Measurements from ENCODE around the gene KCNH1.

Gene KCNH1

DNA sequence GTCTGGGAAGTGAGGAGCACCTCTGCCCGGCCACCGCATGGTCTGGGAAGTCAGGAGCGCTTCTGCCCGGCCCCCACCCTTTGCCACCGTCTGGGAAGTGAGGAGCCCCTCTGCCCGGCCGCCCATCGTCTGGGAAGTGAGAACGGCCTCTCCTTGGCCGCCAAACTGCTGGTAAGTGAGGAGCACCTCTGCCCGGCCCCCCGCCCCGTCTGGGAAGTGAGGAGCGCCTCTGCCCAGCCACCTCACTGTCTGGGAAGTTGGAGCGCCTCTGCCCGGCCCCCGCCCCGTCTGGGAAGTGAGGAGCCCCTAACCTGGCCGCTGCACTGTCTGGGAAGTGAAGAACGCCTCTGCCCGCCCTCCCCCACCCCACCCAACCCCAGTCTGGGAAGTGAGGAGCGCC, 22.6 kb downstream of the KCNH1 start:
- no CpG with 5 or more reads among the region's 22 CpGs for WGBS, 2 donors (ENCODE audit: extremely low coverage in 2 of 2, insufficient read length in 2 of 2, insufficient replicate concordance in 1 of 2)
- H2BK120ac ChIP-seq (ENCODE audit: low read depth, low read length), result no peak overlapping the region
- H3K18ac ChIP-seq (ENCODE audit: low read length), result no peak overlapping the region
- no peaks in the 10 kb centered on the region for H3K4me1 ChIP-seq (ENCODE audit: control insufficient read depth in 2 of 2, insufficient read depth in 1 of 2, low read depth in 1 of 2, low read length in 2 of 2)
- H3K4me2 ChIP-seq (ENCODE audit: insufficient read depth, low read length, poor library complexity, severe bottlenecking), result no peak overlapping the region
- no peak for DNase-seq (ENCODE audit: low spot score)
- no peak overlapping the region for H2BK12ac ChIP-seq (ENCODE audit: low read length)
- H3K27me3 ChIP-seq (ENCODE audit: control insufficient read depth in 3 of 3, insufficient read depth in 3 of 3, low read depth in 1 of 3, low read length in 3 of 3), result no peaks in the 10 kb centered on the region
- no peak overlapping the region for H2BK5ac ChIP-seq (ENCODE audit: low read length)
- H3K9ac ChIP-seq (ENCODE audit: low read depth, low read length, poor library complexity), result no peak overlapping the region
- H3K4me3 ChIP-seq (ENCODE audit: low read length in 2 of 2), result no peak overlapping the region
- H3K36me3 ChIP-seq (replicated peaks in 1 of 2; ENCODE audit: control insufficient read depth in 2 of 2, insufficient read depth in 2 of 2, low read length in 2 of 2), result no peaks in the 10 kb centered on the region
- H3K27ac ChIP-seq (replicated peaks; ENCODE audit: low read length), result no peak overlapping the region
- no peak overlapping the region for H3K4ac ChIP-seq (ENCODE audit: low read length)
- no peak overlapping the region for H2AK5ac ChIP-seq (ENCODE audit: low read depth, low read length)
- no peak overlapping the region for H4K91ac ChIP-seq (ENCODE audit: low read depth, low read length, poor library complexity)
- no peaks in the 10 kb centered on the region for H3K79me1 ChIP-seq (ENCODE audit: low read depth, low read length)
- H2BK15ac ChIP-seq (ENCODE audit: low read length), result no peak overlapping the region
- H3K23ac ChIP-seq (ENCODE audit: low read depth, low read length, poor library complexity), result no peak overlapping the region
- H4K8ac ChIP-seq (ENCODE audit: low read depth, low read length), result no peak overlapping the region
- H2AFZ ChIP-seq (ENCODE audit: low read length), result no peak overlapping the region
- H3K9me3 ChIP-seq (replicated peaks in 1 of 2; ENCODE audit: control insufficient read depth in 2 of 2, insufficient read depth in 1 of 2, low read depth in 1 of 2, low read length in 2 of 2), result peaks cover 0 to 6% of the 10 kb centered on the region in 2 donors
- no peak overlapping the region for H3K14ac ChIP-seq (ENCODE audit: low read length)

DNA sequence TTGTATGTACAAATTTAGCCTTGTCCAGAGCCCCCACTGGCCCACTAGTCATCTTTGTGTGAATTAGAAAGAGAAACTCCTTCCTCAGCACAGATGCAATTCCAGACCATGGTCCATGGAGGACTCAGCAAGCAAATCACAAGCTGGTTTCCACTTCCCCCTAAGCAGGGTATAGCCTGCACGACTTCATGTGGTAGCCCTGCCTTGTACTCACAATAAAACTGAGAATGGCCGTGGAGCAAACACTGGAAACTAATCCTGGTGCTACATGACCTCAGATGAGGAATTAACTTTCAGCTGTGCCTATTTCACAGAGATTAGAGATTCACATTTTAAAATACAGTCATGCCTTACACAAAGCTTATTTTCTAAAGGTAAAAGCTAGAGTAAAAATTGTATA, 32.5 kb downstream of the KCNH1 start:
- WGBS, 2 donors (ENCODE audit: extremely low coverage in 2 of 2, insufficient read length in 2 of 2, insufficient replicate concordance in 1 of 2), result no CpG with 5 or more reads among the region's 2 CpGs
- H3K36me3 ChIP-seq (replicated peaks in 1 of 2; ENCODE audit: control insufficient read depth in 2 of 2, insufficient read depth in 2 of 2, low read length in 2 of 2), result peaks cover 0 to 21% of the 10 kb centered on the region in 2 donors

DNA sequence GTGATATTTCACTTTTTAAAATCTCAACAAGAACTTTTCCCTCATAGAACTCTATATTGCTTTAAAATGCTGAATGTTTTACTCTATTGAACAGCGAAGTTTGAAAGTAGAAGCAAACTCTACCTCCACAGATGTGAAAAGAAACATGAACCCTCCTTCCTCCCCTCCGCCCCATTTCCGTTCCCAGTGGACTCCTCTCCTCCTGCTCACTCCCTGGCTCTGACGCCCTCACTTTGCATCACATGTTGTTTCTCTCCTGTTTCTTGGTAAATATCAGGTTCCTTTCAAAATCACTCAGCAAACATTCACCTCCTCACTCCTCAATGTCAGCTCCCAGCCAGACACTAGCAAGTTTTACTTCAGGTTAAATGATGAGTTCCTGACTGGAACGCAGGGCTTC, 34.6 kb downstream of the KCNH1 start:
- no peak overlapping the region for H3K4me2 ChIP-seq (ENCODE audit: insufficient read depth, low read length, poor library complexity, severe bottlenecking)
- WGBS, 2 donors (ENCODE audit: extremely low coverage in 2 of 2, insufficient read length in 2 of 2, insufficient replicate concordance in 1 of 2), result no CpG with 5 or more reads among the region's 5 CpGs

More for the DNA sequence above, 32.5 kb downstream of the KCNH1 start:
- no peak overlapping the region for H3K4me2 ChIP-seq (ENCODE audit: insufficient read depth, low read length, poor library complexity, severe bottlenecking)
- H2BK12ac ChIP-seq (ENCODE audit: low read length), result no peak overlapping the region
- no peaks in the 10 kb centered on the region for H3K9me3 ChIP-seq (replicated peaks in 1 of 2; ENCODE audit: control insufficient read depth in 2 of 2, insufficient read depth in 1 of 2, low read depth in 1 of 2, low read length in 2 of 2)
- H4K91ac ChIP-seq (ENCODE audit: low read depth, low read length, poor library complexity), result no peak overlapping the region
- H2BK5ac ChIP-seq (ENCODE audit: low read length), result no peak overlapping the region
- no peak overlapping the region for H3K27ac ChIP-seq (replicated peaks; ENCODE audit: low read length)
- no peaks in the 10 kb centered on the region for H3K79me1 ChIP-seq (ENCODE audit: low read depth, low read length)
- H2AK5ac ChIP-seq (ENCODE audit: low read depth, low read length), result no peak overlapping the region
- H3K4ac ChIP-seq (ENCODE audit: low read length), result no peak overlapping the region
- no peak overlapping the region for H3K4me3 ChIP-seq (ENCODE audit: low read length in 2 of 2)
- H3K9ac ChIP-seq (ENCODE audit: low read depth, low read length, poor library complexity), result no peak overlapping the region
- no peak overlapping the region for H2BK120ac ChIP-seq (ENCODE audit: low read depth, low read length)
- H4K8ac ChIP-seq (ENCODE audit: low read depth, low read length), result no peak overlapping the region
- no peak overlapping the region for H3K14ac ChIP-seq (ENCODE audit: low read length)
- no peak overlapping the region for H2BK15ac ChIP-seq (ENCODE audit: low read length)
- peaks cover 0 to 2% of the 10 kb centered on the region in 2 donors for H3K4me1 ChIP-seq (ENCODE audit: control insufficient read depth in 2 of 2, insufficient read depth in 1 of 2, low read depth in 1 of 2, low read length in 2 of 2)
- H2AFZ ChIP-seq (ENCODE audit: low read length), result no peak overlapping the region
- H3K27me3 ChIP-seq (ENCODE audit: control insufficient read depth in 3 of 3, insufficient read depth in 3 of 3, low read depth in 1 of 3, low read length in 3 of 3), result no peaks in the 10 kb centered on the region
- H3K18ac ChIP-seq (ENCODE audit: low read length), result no peak overlapping the region
- no peak overlapping the region for H3K23ac ChIP-seq (ENCODE audit: low read depth, low read length, poor library complexity)
- DNase-seq (ENCODE audit: low spot score), result no peak

DNA sequence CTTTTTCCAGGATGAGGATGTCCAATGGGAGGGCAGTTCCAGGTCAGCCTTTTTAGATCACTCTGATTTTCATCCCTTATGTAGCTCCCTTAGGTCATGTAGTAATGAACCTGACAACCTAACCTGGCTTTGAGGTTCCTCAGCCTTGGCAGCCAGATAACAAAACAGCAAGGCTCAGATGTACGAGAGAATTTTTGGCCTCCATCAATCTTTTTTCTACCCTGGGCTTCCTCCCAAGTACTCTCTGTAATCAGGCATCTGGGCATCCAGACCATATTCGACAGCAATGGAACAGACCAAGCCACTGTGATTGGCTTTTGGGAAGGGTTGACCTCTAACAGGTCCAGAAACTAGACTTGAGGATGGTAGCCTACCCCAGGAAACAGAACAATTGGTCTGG, 38.6 kb downstream of the KCNH1 start:
- Histone ChIP-seq H2BK15ac (ENCODE audit: low read length) (no peak overlapping the region), H3K36me3 (replicated peaks in 1 of 2; ENCODE audit: control insufficient read depth in 2 of 2, insufficient read depth in 2 of 2, low read length in 2 of 2) (peaks cover 0 to 3% of the 10 kb centered on the region in 2 donors), H3K4me1 (ENCODE audit: control insufficient read depth in 2 of 2, insufficient read depth in 1 of 2, low read depth in 1 of 2, low read length in 2 of 2) (no peaks in the 10 kb centered on the region), H3K4me2 (ENCODE audit: insufficient read depth, low read length, poor library complexity, severe bottlenecking) (no peak overlapping the region), H3K9ac (ENCODE audit: low read depth, low read length, poor library complexity) (no peak overlapping the region), H3K9me3 (replicated peaks in 1 of 2; ENCODE audit: control insufficient read depth in 2 of 2, insufficient read depth in 1 of 2, low read depth in 1 of 2, low read length in 2 of 2) (no peaks in the 10 kb centered on the region), H3K18ac (ENCODE audit: low read length) (no peak overlapping the region), H4K91ac (ENCODE audit: low read depth, low read length, poor library complexity) (no peak overlapping the region), H2AK5ac (ENCODE audit: low read depth, low read length) (no peak overlapping the region), H3K27ac (replicated peaks; ENCODE audit: low read length) (no peak overlapping the region), H3K4me3 (ENCODE audit: low read length in 2 of 2) (no peak overlapping the region), H3K4ac (ENCODE audit: low read length) (no peak overlapping the region), H3K23ac (ENCODE audit: low read depth, low read length, poor library complexity) (no peak overlapping the region), H2BK120ac (ENCODE audit: low read depth, low read length) (no peak overlapping the region), H3K27me3 (ENCODE audit: control insufficient read depth in 3 of 3, insufficient read depth in 3 of 3, low read depth in 1 of 3, low read length in 3 of 3) (no peaks in the 10 kb centered on the region), H3K14ac (ENCODE audit: low read length) (no peak overlapping the region), H3K79me1 (ENCODE audit: low read depth, low read length) (no peaks in the 10 kb centered on the region), H2BK12ac (ENCODE audit: low read length) (no peak overlapping the region), H4K8ac (ENCODE audit: low read depth, low read length) (no peak overlapping the region), H2BK5ac (ENCODE audit: low read length) (no peak overlapping the region), H2AFZ (ENCODE audit: low read length) (no peak overlapping the region)
- WGBS, 2 donors (ENCODE audit: extremely low coverage in 2 of 2, insufficient read length in 2 of 2, insufficient replicate concordance in 1 of 2), result no CpG with 5 or more reads among the region's 2 CpGs
- no peak for DNase-seq (ENCODE audit: low spot score)

More for the DNA sequence above, 34.6 kb downstream of the KCNH1 start:
- Histone ChIP-seq H4K91ac (ENCODE audit: low read depth, low read length, poor library complexity) (no peak overlapping the region), H2AFZ (ENCODE audit: low read length) (no peak overlapping the region), H3K27ac (replicated peaks; ENCODE audit: low read length) (no peak overlapping the region), H3K9me3 (replicated peaks in 1 of 2; ENCODE audit: control insufficient read depth in 2 of 2, insufficient read depth in 1 of 2, low read depth in 1 of 2, low read length in 2 of 2) (no peaks in the 10 kb centered on the region), H2AK5ac (ENCODE audit: low read depth, low read length) (no peak overlapping the region), H3K4ac (ENCODE audit: low read length) (no peak overlapping the region), H3K79me1 (ENCODE audit: low read depth, low read length) (no peaks in the 10 kb centered on the region), H3K18ac (ENCODE audit: low read length) (no peak overlapping the region), H2BK12ac (ENCODE audit: low read length) (no peak overlapping the region), H3K36me3 (replicated peaks in 1 of 2; ENCODE audit: control insufficient read depth in 2 of 2, insufficient read depth in 2 of 2, low read length in 2 of 2) (peaks cover 0 to 21% of the 10 kb centered on the region in 2 donors), H3K4me1 (ENCODE audit: control insufficient read depth in 2 of 2, insufficient read depth in 1 of 2, low read depth in 1 of 2, low read length in 2 of 2) (no peaks in the 10 kb centered on the region), H3K27me3 (ENCODE audit: control insufficient read depth in 3 of 3, insufficient read depth in 3 of 3, low read depth in 1 of 3, low read length in 3 of 3) (no peaks in the 10 kb centered on the region), H4K8ac (ENCODE audit: low read depth, low read length) (no peak overlapping the region), H2BK120ac (ENCODE audit: low read depth, low read length) (no peak overlapping the region), H3K4me3 (ENCODE audit: low read length in 2 of 2) (no peak overlapping the region), H2BK5ac (ENCODE audit: low read length) (no peak overlapping the region), H3K14ac (ENCODE audit: low read length) (no peak overlapping the region), H2BK15ac (ENCODE audit: low read length) (no peak overlapping the region), H3K9ac (ENCODE audit: low read depth, low read length, poor library complexity) (no peak overlapping the region), H3K23ac (ENCODE audit: low read depth, low read length, poor library complexity) (no peak overlapping the region)
- DNase-seq (ENCODE audit: low spot score), result no peak

Measured in neuronal stem cell (in vitro differentiated cells).